Testis (tissue), 2 donors: Measurements from ENCODE around the gene OGFRL1.

Experiments used
- CTCF ChIP-seq, 3 experiments: fragments of 450-650 bp in 2 of 3; fragments of 200-600 bp in 1 of 3; sonication (generic) in 1 of 3; IDR thresholded peaks; one replicate each; pipeline ENCODE4 v1.5.1; 2016 to 2019; ENCODE audit warnings: antibody characterized with exemption in 3 of 3, mild to moderate bottlenecking in 2 of 3, moderate library complexity in 1 of 3
- POLR2A ChIP-seq: fragments of 450-650 bp; IDR thresholded peaks from one replicate; pipeline ENCODE4 v1.6.1; 2017; ENCODE audit warnings: antibody characterized with exemption, mild to moderate bottlenecking, moderate library complexity

- no peak for TF ChIP-seq CTCF (IDR thresholded peaks at IDR 0.05)
- TF ChIP-seq POLR2A: no peak
These were observed 58.5 kb downstream of the OGFRL1 start for GRCh38 chr6:71347119-71347518.
